ENCODE data around the gene USP25. TPM values are rescaled to one million over a fixed set of nuclear protein-coding genes. Genes with fewer than 3 reads are reported as not detected.

The USP25 gene
- total and polyA plus RNA-seq, 3 donors from 2014 or later = 69.2 to 123 (median 69.9) TPM

DNA sequence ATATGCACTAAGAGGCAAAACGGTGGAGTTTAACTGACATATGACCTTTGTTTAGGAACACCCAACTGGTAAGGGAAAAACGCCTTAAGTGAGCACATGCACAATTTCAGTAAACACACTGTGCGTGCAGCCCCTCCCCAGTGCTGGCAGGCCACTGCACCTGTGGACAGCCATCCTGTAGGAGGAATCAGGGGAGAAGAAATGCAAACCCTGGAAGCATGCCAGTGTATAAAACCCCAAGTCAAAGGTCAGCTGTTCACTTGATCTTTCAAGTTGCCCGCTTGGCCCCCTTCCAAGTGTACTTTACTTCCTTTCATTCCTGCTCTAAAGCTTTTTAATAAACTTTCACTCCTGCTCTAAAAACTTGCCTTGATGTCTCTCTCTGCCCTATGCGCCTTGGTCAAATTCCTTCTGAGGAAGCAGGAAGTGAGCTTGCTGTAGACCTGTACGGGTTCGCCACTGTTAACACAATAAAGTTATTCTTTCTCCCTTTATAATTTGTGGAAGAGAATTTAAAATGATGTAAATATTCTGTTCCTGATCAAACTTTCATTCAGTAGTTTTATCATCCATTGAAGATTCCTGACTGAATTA is 31.8 kb downstream of the USP25 start:
- TF ChIP-seq, protein P1, sequence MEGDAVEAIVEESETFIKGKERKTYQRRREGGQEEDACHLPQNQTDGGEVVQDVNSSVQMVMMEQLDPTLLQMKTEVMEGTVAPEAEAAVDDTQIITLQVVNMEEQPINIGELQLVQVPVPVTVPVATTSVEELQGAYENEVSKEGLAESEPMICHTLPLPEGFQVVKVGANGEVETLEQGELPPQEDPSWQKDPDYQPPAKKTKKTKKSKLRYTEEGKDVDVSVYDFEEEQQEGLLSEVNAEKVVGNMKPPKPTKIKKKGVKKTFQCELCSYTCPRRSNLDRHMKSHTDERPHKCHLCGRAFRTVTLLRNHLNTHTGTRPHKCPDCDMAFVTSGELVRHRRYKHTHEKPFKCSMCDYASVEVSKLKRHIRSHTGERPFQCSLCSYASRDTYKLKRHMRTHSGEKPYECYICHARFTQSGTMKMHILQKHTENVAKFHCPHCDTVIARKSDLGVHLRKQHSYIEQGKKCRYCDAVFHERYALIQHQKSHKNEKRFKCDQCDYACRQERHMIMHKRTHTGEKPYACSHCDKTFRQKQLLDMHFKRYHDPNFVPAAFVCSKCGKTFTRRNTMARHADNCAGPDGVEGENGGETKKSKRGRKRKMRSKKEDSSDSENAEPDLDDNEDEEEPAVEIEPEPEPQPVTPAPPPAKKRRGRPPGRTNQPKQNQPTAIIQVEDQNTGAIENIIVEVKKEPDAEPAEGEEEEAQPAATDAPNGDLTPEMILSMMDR (IDR thresholded peaks at IDR 0.05) = no peak
- TF ChIP-seq POLR2A (IDR thresholded peaks at IDR 0.05) = no peak
- Histone ChIP-seq H3K4me1 (no peaks in the 10 kb centered on the region), H3K36me3 (ENCODE audit: low read depth, missing control alignments) (no peaks in the 10 kb centered on the region), H3K9me3 (no peaks in the 10 kb centered on the region), H3K4me3 (no peak overlapping the region), H3K27ac (no peak overlapping the region), H3K27me3 (no peaks in the 10 kb centered on the region)
- 87 to 88% methylated on average over 7 of the region's 7 CpGs for WGBS, 2 donors
- no peak for DNase-seq
- intact Hi-C loops (cut with DNase I; ENCODE audit: low total_unique reads) = no loop called here

- H3K27ac ChIP-seq = no peak overlapping the region
- no peak overlapping the region for H3K4me3 ChIP-seq
- no peaks in the 10 kb centered on the region for H3K4me1 ChIP-seq
- no peaks in the 10 kb centered on the region for H3K9me3 ChIP-seq
- no peak for DNase-seq
- WGBS, 2 donors = 74 to 80% methylated on average over 1 of the region's 1 CpG
- H3K36me3 ChIP-seq (ENCODE audit: low read depth, missing control alignments) = no peaks in the 10 kb centered on the region
- TF ChIP-seq, protein P1 (IDR thresholded peaks at IDR 0.05) = no peak
- no peak for TF ChIP-seq POLR2A (IDR thresholded peaks at IDR 0.05)
- H3K27me3 ChIP-seq = no peaks in the 10 kb centered on the region
- intact Hi-C loops (cut with DNase I; ENCODE audit: low total_unique reads) = no loop called here
Observed at GRCh38 chr21:15763359-15763758, 33.6 kb downstream of the USP25 start.

- Histone ChIP-seq H3K27me3 (no peaks in the 10 kb centered on the region), H3K4me1 (no peaks in the 10 kb centered on the region), H3K27ac (no peak overlapping the region), H3K4me3 (no peak overlapping the region), H3K36me3 (ENCODE audit: low read depth, missing control alignments) (no peaks in the 10 kb centered on the region), H3K9me3 (no peaks in the 10 kb centered on the region)
- TF ChIP-seq, protein P1 (IDR thresholded peaks at IDR 0.05) = no peak
- TF ChIP-seq POLR2A (IDR thresholded peaks at IDR 0.05) = no peak
- DNase-seq = no peak
- intact Hi-C loops (cut with DNase I; ENCODE audit: low total_unique reads) = no loop called here
- 60 to 70% methylated on average over 3 of the region's 3 CpGs for WGBS, 2 donors
Observed at GRCh38 chr21:15764878-15765277, 35.1 kb downstream of the USP25 start.

DNA sequence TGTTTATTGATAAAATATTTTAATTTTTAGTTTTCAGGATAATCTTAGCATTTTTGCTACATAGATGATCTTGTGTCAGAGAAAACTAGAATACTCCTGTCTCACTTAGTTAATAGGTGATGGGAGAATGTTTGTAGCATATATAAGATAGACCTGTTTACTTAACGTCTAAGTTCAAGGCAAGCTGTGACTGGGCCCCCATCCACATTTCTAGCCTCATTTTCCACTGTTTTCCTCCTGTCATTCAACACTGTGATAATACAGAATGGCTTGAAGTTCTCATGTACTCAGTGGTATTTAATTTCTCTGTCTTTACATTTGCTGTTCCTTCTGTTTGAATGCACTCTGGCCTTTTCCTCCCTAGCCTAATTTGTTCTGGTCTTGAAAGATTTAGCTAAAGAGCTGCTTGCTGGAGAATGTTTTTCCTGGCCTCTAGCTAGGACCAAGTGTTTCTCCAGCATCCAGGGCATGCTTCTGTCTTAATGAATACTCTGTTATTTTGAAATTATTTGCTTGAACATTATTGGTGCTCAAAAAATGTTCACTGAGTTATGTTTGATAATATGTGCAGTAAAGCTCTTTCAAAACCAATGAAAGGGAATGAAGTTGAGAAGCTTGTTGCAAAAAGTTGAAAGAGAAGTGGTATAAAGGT is 37.3 kb downstream of the USP25 start:
- no peaks in the 10 kb centered on the region for H3K9me3 ChIP-seq
- WGBS, 2 donors = 67 to 78% methylated on average over 1 of the region's 1 CpG
- H3K4me3 ChIP-seq = no peak overlapping the region
- H3K27ac ChIP-seq = no peak overlapping the region
- intact Hi-C loops (cut with DNase I; ENCODE audit: low total_unique reads) = no loop called here
- TF ChIP-seq POLR2A (IDR thresholded peaks at IDR 0.05) = no peak
- TF ChIP-seq, protein P1 (IDR thresholded peaks at IDR 0.05) = no peak
- no peak for DNase-seq
- no peaks in the 10 kb centered on the region for H3K36me3 ChIP-seq (ENCODE audit: low read depth, missing control alignments)
- H3K27me3 ChIP-seq = no peaks in the 10 kb centered on the region
- no peaks in the 10 kb centered on the region for H3K4me1 ChIP-seq

Measured in testis (tissue), 3 donors.